HepG2 (cell line): ENCODE measurements around the gene EBF3. TPM values are rescaled to one million over a fixed set of nuclear protein-coding genes. Genes with fewer than 3 reads are reported as not detected.

Source experiments
- ATAC-seq: fragments of 200-7000 bp; cut with Tn5 transposase; 3 replicates; pipeline ENCODE4 v1.9.1; 2020; ENCODE audit warnings: mild to moderate bottlenecking, moderate library complexity
- BruUV-seq: library from RNA; stranded (reverse); fragments of 400-500 nt; replicated peaks from 2 replicates; lab custom pipeline; 2021; lab: Mats Ljungman, UMichigan
- CTCF ChIA-PET: fragments of 300-600 bp; formaldehyde crosslinking; extraction: SDS; loops from one replicate; lab custom pipeline; 2021; ENCODE audit warnings: low total read pairs, inconsistent platforms, low intra/inter-chr PET ratio; lab: Yijun Ruan, JAX
- POLR2A ChIA-PET: fragments of 350-600 bp; sonication (Branson Sonifier 250); formaldehyde crosslinking; loops from one replicate; lab custom pipeline; 2020; ENCODE audit warnings: antibody characterized with exemption, inconsistent platforms; lab: Yijun Ruan, JAX
- DNase-seq: peaks from one replicate; pipeline ENCODE4 v3.0.0-alpha.2; 2015; ENCODE audit warnings: low spot score
- FAIRE-seq: peaks from 3 replicates; lab custom pipeline; 2011; peaks lifted over from hg19 to GRCh38; lab: Jason Lieb, UNC
- H2AFZ ChIP-seq: one replicate; pipeline ENCODE4 v1.6.1; 2011; ENCODE audit warnings: low read length, inconsistent platforms
- H3K27ac ChIP-seq: fragments of 300-600 bp; 3 replicates; pipeline ENCODE4 v1.8.0; 2011; ENCODE audit warnings: mixed run types, mild to moderate bottlenecking, mixed read lengths, low read length, inconsistent platforms; ENCODE audit not compliant: insufficient read depth; ENCODE audit errors: extremely low read length
- H3K27me3 ChIP-seq, 2 experiments: fragments of 200-600 bp in 1 of 2; 2 replicates in 1 of 2; 3 replicates in 1 of 2; pipeline versions ENCODE4 v1.6.0 to v1.8.0; 2011; ENCODE audit warnings: low read length in 2 of 2, mild to moderate bottlenecking in 2 of 2, moderate library complexity in 2 of 2, inconsistent platforms in 1 of 2; ENCODE audit not compliant: insufficient read depth in 2 of 2, control insufficient read depth in 1 of 2
- H3K36me3 ChIP-seq, 2 experiments: fragments of 200-600 bp in 1 of 2; replicated peaks in 1 of 2; 2 replicates in 1 of 2; 3 replicates in 1 of 2; pipeline versions ENCODE4 v1.5.1 to v1.8.0; 2011; ENCODE audit warnings: low read length in 2 of 2, inconsistent platforms in 1 of 2; ENCODE audit not compliant: insufficient read depth in 2 of 2, control insufficient read depth in 1 of 2
- H3K4me1 ChIP-seq: 2 replicates; pipeline ENCODE4 v1.5.1; 2012; ENCODE audit warnings: low read length, inconsistent platforms; ENCODE audit not compliant: insufficient read depth
- H3K4me2 ChIP-seq: 2 replicates; pipeline ENCODE4 v1.6.0; 2011; ENCODE audit warnings: low read depth, low read length, inconsistent platforms
- H3K4me3 ChIP-seq, 3 experiments: fragments of 200-600 bp in 1 of 3; sonication (generic), shearing (Covaris generic) in 1 of 3; replicated peaks in 1 of 3; 2 replicates each; pipeline ENCODE4 v1.5.1; 2011 to 2016; ENCODE audit warnings: low read length in 3 of 3, inconsistent platforms in 2 of 3, low read depth in 2 of 3, mild to moderate bottlenecking in 2 of 3, control low read depth in 1 of 3, mixed read lengths in 1 of 3; ENCODE audit not compliant: insufficient read depth in 1 of 3
- H3K79me2 ChIP-seq: one replicate; pipeline ENCODE4 v1.6.1; 2011; ENCODE audit warnings: low read length, inconsistent platforms; ENCODE audit not compliant: insufficient read depth
- H3K9ac ChIP-seq: 2 replicates; pipeline ENCODE4 v1.6.0; 2011; ENCODE audit warnings: mild to moderate bottlenecking, low read depth, low read length, inconsistent platforms; ENCODE audit not compliant: insufficient read depth
- H3K9me3 ChIP-seq: 2 replicates; pipeline ENCODE4 v1.5.1; 2012; ENCODE audit warnings: mild to moderate bottlenecking, low read length
- H4K20me1 ChIP-seq: 2 replicates; pipeline ENCODE4 v1.6.0; 2011; ENCODE audit warnings: inconsistent platforms, mild to moderate bottlenecking, low read length, moderate library complexity; ENCODE audit not compliant: insufficient read depth
- ATAD3A ChIP-seq: sonication (generic); formaldehyde crosslinking; IDR thresholded peaks from 2 replicates; pipeline ENCODE4 v1.4.0; 2020; ENCODE audit warnings: missing genetic modification reagents
- BRF2 ChIP-seq: sonication (generic); formaldehyde crosslinking; IDR thresholded peaks from 2 replicates; pipeline ENCODE4 v1.8.1; 2022; ENCODE audit warnings: mild to moderate bottlenecking, missing genetic modification reagents
- HNRNPK ChIP-seq: fragments of 200-400 bp; formaldehyde crosslinking; IDR thresholded peaks from 2 replicates; pipeline ENCODE4 v1.6.1; 2018; ENCODE audit warnings: low read length, low read depth, moderate library complexity, mild to moderate bottlenecking; ENCODE audit not compliant: poor library complexity, severe bottlenecking
- IKZF1 ChIP-seq: fragments of 450-650 bp; IDR thresholded peaks from 2 replicates; pipeline ENCODE4 v1.7.1; 2016
- KDM3A ChIP-seq: IDR thresholded peaks from 2 replicates; pipeline ENCODE4 v1.6.1; 2018; ENCODE audit warnings: low read depth, missing compliant biosample characterization
- MATR3 ChIP-seq: sonication (generic); formaldehyde crosslinking; IDR thresholded peaks from 2 replicates; pipeline ENCODE4 v1.4.0; 2020; ENCODE audit warnings: missing genetic modification reagents
- RBM22 ChIP-seq: fragments of 200-400 bp; formaldehyde crosslinking; optimal IDR thresholded peaks from 2 replicates; pipeline ENCODE3; 2017; ENCODE audit warnings: mild to moderate bottlenecking, low read length, moderate library complexity
- RFXANK ChIP-seq: IDR thresholded peaks from 2 replicates; pipeline ENCODE4 v1.6.1; 2016
- SAFB2 ChIP-seq: sonication (generic); formaldehyde crosslinking; IDR thresholded peaks from 2 replicates; pipeline ENCODE4 v1.5.1; 2020; ENCODE audit warnings: missing genetic modification reagents, low read depth, mild to moderate bottlenecking, borderline replicate concordance
- SOX13 ChIP-seq, 3 experiments: fragments of 450-650 bp in 1 of 3; sonication (generic) in 1 of 3; formaldehyde crosslinking in 1 of 3; IDR thresholded peaks in 2 of 3; conservative IDR thresholded peaks in 1 of 3; 2 replicates each; pipeline versions ENCODE4 v1.5.0 to v1.6.1; 2016 to 2020; ENCODE audit warnings: antibody characterized with exemption in 1 of 3, mild to moderate bottlenecking in 1 of 3, missing compliant biosample characterization in 1 of 3, missing genetic modification reagents in 1 of 3, moderate library complexity in 1 of 3
- STAT5B ChIP-seq: sonication (generic); formaldehyde crosslinking; IDR thresholded peaks from 2 replicates; pipeline ENCODE4 v1.4.0; 2020; ENCODE audit warnings: missing genetic modification reagents
- ZBTB20 ChIP-seq: sonication (generic); formaldehyde crosslinking; IDR thresholded peaks from 2 replicates; pipeline ENCODE4 v1.8.1; 2023; ENCODE audit warnings: missing genetic modification reagents, low read depth, mild to moderate bottlenecking, borderline replicate concordance
- ZIK1 ChIP-seq: sonication (generic); formaldehyde crosslinking; IDR thresholded peaks from 2 replicates; pipeline ENCODE4 v1.5.0; 2020; ENCODE audit warnings: mild to moderate bottlenecking, low read depth, missing genetic modification reagents, borderline replicate concordance
- ZNF30 ChIP-seq: sonication (generic); formaldehyde crosslinking; IDR thresholded peaks from 2 replicates; pipeline ENCODE4 v1.5.0; 2020; ENCODE audit warnings: mild to moderate bottlenecking, missing genetic modification reagents
- ZNF333 ChIP-seq: sonication (generic); formaldehyde crosslinking; IDR thresholded peaks from 2 replicates; pipeline ENCODE4 v1.4.0; 2020; ENCODE audit warnings: mild to moderate bottlenecking, missing genetic modification reagents, borderline replicate concordance
- ZNF577 ChIP-seq: sonication (generic); formaldehyde crosslinking; IDR thresholded peaks from 2 replicates; pipeline ENCODE4 v1.4.0; 2020; ENCODE audit warnings: mild to moderate bottlenecking, low read depth, missing genetic modification reagents, borderline replicate concordance
- ZNF687 ChIP-seq: sonication (generic); formaldehyde crosslinking; IDR thresholded peaks from 2 replicates; pipeline ENCODE4 v1.5.1; 2020; ENCODE audit warnings: mild to moderate bottlenecking, missing genetic modification reagents, moderate library complexity
- ZNF772 ChIP-seq: sonication (generic); formaldehyde crosslinking; IDR thresholded peaks from 2 replicates; pipeline ENCODE4 v1.5.0; 2020; ENCODE audit warnings: mild to moderate bottlenecking, missing genetic modification reagents
- ZNF773 ChIP-seq: sonication (generic); formaldehyde crosslinking; IDR thresholded peaks from 2 replicates; pipeline ENCODE4 v1.4.0; 2020; ENCODE audit warnings: missing genetic modification reagents, borderline replicate concordance
- WGBS: methylation state at CpG from one replicate; pipeline ENCODE4 v1.1.6; 2017; ENCODE audit warnings: low lambda C conversion rate; 5-methylcytosine and 5-hydroxymethylcytosine counted together
- in situ Hi-C: cut with HindIII; loops from 2 replicates; pipeline ENCODE4 v1.10.0; 2017; ENCODE audit warnings: low pct_unique_long_range_greater_than_20kb; ENCODE audit not compliant: extremely low pct_ligation_motif_present
- intact Hi-C: fragments of 100-400 bp; cut with micrococcal nuclease; formaldehyde crosslinking; loops from one replicate; pipeline ENCODE4 v1.10.0; 2022; ENCODE audit not compliant: unreplicated experiment
- polyA plus RNA-seq, 8 experiments: library from polyadenylated mRNA; depleted of rRNA in 3 of 8; stranded (reverse) in 7 of 8; unstranded in 1 of 8; fragments of >200 nt; fragmentation: Illumina TruSeq in 4 of 8; extraction: Trizol in 4 of 8; gene quantifications; 2 replicates each; pipeline versions ENCODE4 v1.2.1 to v1.2.3, GENCODE V29; 2011 to 2016; ENCODE audit warnings: low read depth in 4 of 8, missing spikeins in 1 of 8, mixed read lengths in 1 of 8; ENCODE audit not compliant: insufficient read depth in 1 of 8
- total RNA-seq, 5 experiments: library from RNA; depleted of rRNA; stranded (reverse); fragments of >200 nt; fragmentation: Illumina TruSeq; extraction: Trizol; gene quantifications; 2 replicates each; pipeline ENCODE4 v1.2.3, GENCODE V29; 2016; ENCODE audit warnings: low read depth in 1 of 5

Gene EBF3
- total and polyA plus RNA-seq, 2 of the 13 experiments (the other 11 are each of a cell fraction or from before 2014, with no cell fraction given), result not detected

- Histone ChIP-seq H3K4me3 (no peak overlapping the region), H4K20me1 (no peaks in the 10 kb centered on the region), H2AFZ (no peak overlapping the region), H3K27me3 (no peaks in the 10 kb centered on the region), H3K4me2 (no peak overlapping the region), H3K4me1 (peaks cover 9% of the 10 kb centered on the region), H3K79me2 (no peaks in the 10 kb centered on the region), H3K27ac (no peak overlapping the region), H3K9ac (no peak overlapping the region), H3K36me3 (no peaks in the 10 kb centered on the region), H3K9me3 (no peaks in the 10 kb centered on the region)
- POLR2A ChIA-PET, result no interaction called here
- intact Hi-C loops, result no loop called here
- CTCF ChIA-PET, result no interaction called here
- BruUV-seq, result no TSS peak
- no peak for FAIRE-seq
- DNase-seq, result no peak
- ATAC-seq, result no peak
- in situ Hi-C loops, result no loop called here
- 55% methylated on average over 9 of the region's 14 CpGs for WGBS
- TF ChIP-seq RBM22 (no peak), BRF2 (no peak), ZNF30 (no peak), RFXANK (CRISPR knock-in tag) (no peak), STAT5B (CRISPR knock-in tag) (no peak), ATAD3A (CRISPR knock-in tag) (no peak), ZNF772 (CRISPR knock-in tag) (no peak), MATR3 (CRISPR knock-in tag) (no peak), SOX13 (IDR thresholded peaks at IDR 0.05) (no peak), SOX13 (CRISPR knock-in tag; conservative IDR thresholded peaks at IDR 0.05 in 1 of 2, IDR thresholded peaks at IDR 0.05 in 1 of 2) (no peak), IKZF1 (no peak), ZNF577 (CRISPR knock-in tag) (no peak), ZNF333 (CRISPR knock-in tag) (no peak), ZBTB20 (CRISPR knock-in tag) (no peak), SAFB2 (CRISPR knock-in tag) (no peak), HNRNPK (no peak), ZNF687 (CRISPR knock-in tag) (no peak), ZIK1 (CRISPR knock-in tag) (no peak), ZNF773 (CRISPR knock-in tag) (no peak), KDM3A (CRISPR knock-in tag) (no peak)
Measured at GRCh38 chr10:129796710-129797420, 167.2 kb downstream of the EBF3 start.
